ENCODE measurements around the gene PHLDA3.

GRCh38 chr1:201427963-201428362 is 41.0 kb downstream of the PHLDA3 start:
- TF ChIP-seq ZNF138 (tag by site-specific recombination; IDR thresholded peaks at IDR 0.05; ENCODE audit: borderline replicate concordance), result no peak
- TF ChIP-seq, protein P1, sequence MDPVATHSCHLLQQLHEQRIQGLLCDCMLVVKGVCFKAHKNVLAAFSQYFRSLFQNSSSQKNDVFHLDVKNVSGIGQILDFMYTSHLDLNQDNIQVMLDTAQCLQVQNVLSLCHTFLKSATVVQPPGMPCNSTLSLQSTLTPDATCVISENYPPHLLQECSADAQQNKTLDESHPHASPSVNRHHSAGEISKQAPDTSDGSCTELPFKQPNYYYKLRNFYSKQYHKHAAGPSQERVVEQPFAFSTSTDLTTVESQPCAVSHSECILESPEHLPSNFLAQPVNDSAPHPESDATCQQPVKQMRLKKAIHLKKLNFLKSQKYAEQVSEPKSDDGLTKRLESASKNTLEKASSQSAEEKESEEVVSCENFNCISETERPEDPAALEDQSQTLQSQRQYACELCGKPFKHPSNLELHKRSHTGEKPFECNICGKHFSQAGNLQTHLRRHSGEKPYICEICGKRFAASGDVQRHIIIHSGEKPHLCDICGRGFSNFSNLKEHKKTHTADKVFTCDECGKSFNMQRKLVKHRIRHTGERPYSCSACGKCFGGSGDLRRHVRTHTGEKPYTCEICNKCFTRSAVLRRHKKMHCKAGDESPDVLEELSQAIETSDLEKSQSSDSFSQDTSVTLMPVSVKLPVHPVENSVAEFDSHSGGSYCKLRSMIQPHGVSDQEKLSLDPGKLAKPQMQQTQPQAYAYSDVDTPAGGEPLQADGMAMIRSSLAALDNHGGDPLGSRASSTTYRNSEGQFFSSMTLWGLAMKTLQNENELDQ (tag by site-specific recombination; IDR thresholded peaks at IDR 0.05; ENCODE audit: low read depth), result no peak
- TF ChIP-seq, protein P2, sequence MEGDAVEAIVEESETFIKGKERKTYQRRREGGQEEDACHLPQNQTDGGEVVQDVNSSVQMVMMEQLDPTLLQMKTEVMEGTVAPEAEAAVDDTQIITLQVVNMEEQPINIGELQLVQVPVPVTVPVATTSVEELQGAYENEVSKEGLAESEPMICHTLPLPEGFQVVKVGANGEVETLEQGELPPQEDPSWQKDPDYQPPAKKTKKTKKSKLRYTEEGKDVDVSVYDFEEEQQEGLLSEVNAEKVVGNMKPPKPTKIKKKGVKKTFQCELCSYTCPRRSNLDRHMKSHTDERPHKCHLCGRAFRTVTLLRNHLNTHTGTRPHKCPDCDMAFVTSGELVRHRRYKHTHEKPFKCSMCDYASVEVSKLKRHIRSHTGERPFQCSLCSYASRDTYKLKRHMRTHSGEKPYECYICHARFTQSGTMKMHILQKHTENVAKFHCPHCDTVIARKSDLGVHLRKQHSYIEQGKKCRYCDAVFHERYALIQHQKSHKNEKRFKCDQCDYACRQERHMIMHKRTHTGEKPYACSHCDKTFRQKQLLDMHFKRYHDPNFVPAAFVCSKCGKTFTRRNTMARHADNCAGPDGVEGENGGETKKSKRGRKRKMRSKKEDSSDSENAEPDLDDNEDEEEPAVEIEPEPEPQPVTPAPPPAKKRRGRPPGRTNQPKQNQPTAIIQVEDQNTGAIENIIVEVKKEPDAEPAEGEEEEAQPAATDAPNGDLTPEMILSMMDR (tag by site-specific recombination; IDR thresholded peaks at IDR 0.05), result no peak
- TF ChIP-seq KLF16 (tag by site-specific recombination; IDR thresholded peaks at IDR 0.05), result no peak
- no peak for TF ChIP-seq ZNF501 (tag by site-specific recombination; IDR thresholded peaks at IDR 0.05)
- no peak for TF ChIP-seq ZNF596 (tag by site-specific recombination; IDR thresholded peaks at IDR 0.05)
- no peak for TF ChIP-seq ZNF133 (tag by site-specific recombination; IDR thresholded peaks at IDR 0.05)
- TF ChIP-seq, protein P3, sequence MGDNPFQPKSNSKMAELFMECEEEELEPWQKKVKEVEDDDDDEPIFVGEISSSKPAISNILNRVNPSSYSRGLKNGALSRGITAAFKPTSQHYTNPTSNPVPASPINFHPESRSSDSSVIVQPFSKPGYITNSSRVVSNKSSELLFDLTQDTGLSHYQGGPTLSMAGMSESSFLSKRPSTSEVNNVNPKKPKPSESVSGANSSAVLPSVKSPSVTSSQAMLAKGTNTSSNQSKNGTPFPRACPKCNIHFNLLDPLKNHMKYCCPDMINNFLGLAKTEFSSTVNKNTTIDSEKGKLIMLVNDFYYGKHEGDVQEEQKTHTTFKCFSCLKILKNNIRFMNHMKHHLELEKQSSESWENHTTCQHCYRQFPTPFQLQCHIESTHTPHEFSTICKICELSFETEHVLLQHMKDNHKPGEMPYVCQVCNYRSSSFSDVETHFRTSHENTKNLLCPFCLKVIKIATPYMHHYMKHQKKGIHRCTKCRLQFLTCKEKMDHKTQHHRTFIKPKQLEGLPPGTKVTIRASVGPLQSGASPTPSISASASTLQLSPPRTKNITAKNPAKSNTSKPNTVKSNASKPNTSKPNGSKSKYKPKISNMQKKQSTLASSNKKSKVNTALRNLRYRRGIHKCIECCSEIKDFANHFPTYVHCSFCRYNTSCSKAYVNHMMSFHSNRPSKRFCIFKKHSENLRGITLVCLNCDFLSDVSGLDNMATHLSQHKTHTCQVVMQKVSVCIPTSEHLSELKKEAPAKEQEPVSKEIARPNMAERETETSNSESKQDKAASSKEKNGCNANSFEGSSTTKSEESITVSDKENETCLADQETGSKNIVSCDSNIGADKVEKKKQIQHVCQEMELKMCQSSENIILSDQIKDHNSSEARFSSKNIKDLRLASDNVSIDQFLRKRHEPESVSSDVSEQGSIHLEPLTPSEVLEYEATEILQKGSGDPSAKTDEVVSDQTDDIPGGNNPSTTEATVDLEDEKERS (tag by site-specific recombination; IDR thresholded peaks at IDR 0.05), result no peak
- no peak for TF ChIP-seq ZNF274 (IDR thresholded peaks at IDR 0.05; ENCODE audit: low read length)
- TF ChIP-seq ZNF274 (tag by site-specific recombination; IDR thresholded peaks at IDR 0.05; ENCODE audit: borderline replicate concordance), result no peak
- TF ChIP-seq ZNF404 (tag by site-specific recombination; IDR thresholded peaks at IDR 0.05), result no peak
- no peak for TF ChIP-seq REST (tag by site-specific recombination; IDR thresholded peaks at IDR 0.05)
- TF ChIP-seq, protein P4, sequence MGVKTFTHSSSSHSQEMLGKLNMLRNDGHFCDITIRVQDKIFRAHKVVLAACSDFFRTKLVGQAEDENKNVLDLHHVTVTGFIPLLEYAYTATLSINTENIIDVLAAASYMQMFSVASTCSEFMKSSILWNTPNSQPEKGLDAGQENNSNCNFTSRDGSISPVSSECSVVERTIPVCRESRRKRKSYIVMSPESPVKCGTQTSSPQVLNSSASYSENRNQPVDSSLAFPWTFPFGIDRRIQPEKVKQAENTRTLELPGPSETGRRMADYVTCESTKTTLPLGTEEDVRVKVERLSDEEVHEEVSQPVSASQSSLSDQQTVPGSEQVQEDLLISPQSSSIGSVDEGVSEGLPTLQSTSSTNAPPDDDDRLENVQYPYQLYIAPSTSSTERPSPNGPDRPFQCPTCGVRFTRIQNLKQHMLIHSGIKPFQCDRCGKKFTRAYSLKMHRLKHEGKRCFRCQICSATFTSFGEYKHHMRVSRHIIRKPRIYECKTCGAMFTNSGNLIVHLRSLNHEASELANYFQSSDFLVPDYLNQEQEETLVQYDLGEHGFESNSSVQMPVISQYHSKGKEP (tag by site-specific recombination; IDR thresholded peaks at IDR 0.05), result no peak
- TF ChIP-seq, protein P5, sequence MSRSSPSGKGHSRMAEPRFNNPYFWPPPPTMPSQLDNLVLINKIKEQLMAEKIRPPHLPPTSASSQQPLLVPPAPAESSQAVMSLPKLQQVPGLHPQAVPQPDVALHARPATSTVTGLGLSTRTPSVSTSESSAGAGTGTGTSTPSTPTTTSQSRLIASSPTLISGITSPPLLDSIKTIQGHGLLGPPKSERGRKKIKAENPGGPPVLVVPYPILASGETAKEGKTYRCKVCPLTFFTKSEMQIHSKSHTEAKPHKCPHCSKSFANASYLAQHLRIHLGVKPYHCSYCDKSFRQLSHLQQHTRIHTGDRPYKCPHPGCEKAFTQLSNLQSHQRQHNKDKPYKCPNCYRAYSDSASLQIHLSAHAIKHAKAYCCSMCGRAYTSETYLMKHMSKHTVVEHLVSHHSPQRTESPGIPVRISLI (tag by site-specific recombination; IDR thresholded peaks at IDR 0.05), result no peak
- TF ChIP-seq ELK4 (IDR thresholded peaks at IDR 0.05; ENCODE audit: borderline replicate concordance, low read depth, low read length), result no peak
